Type B pancreatic cell (in vitro differentiated cells): ENCODE results near the gene C16orf87. TPM values are rescaled to one million over a fixed set of nuclear protein-coding genes. Genes with fewer than 3 reads are reported as not detected.

Experiments
- DNase-seq: peaks from one replicate; pipeline ENCODE4 v3.0.0; 2021; ENCODE audit warnings: mixed read lengths; ENCODE audit not compliant: unreplicated experiment; ENCODE audit errors: extremely low spot score
- H3K27ac Mint-ChIP-seq: 2 replicates; pipeline ENCODE4 v1.8.0; 2021; ENCODE audit warnings: mild to moderate bottlenecking, mixed read lengths
- H3K27me3 Mint-ChIP-seq: 2 replicates; pipeline ENCODE4 v1.8.0; 2021; ENCODE audit warnings: mixed read lengths
- H3K36me3 Mint-ChIP-seq: 2 replicates; pipeline ENCODE4 v1.8.0; 2021; ENCODE audit warnings: mixed read lengths
- H3K4me1 Mint-ChIP-seq: one replicate; pipeline ENCODE4 v1.8.0; 2021; ENCODE audit warnings: mixed read lengths; ENCODE audit not compliant: unreplicated experiment
- H3K4me3 Mint-ChIP-seq: 2 replicates; pipeline ENCODE4 v1.8.0; 2021; ENCODE audit warnings: mild to moderate bottlenecking, mixed read lengths
- H3K9me3 Mint-ChIP-seq: 2 replicates; pipeline ENCODE4 v1.8.0; 2021; ENCODE audit warnings: mixed read lengths
- total RNA-seq: library from RNA; stranded (reverse); gene quantifications from 2 replicates; pipeline ENCODE4 v1.2.1, GENCODE V29; 2021; ENCODE audit warnings: low replicate concordance
- TF ChIP-seq, protein P1 (sequence below): fragments of 200-600 bp; sonication (generic); conservative IDR thresholded peaks from 2 replicates; pipeline ENCODE4 v1.5.0; 2021; ENCODE audit warnings: antibody characterized with exemption, mild to moderate bottlenecking

C16orf87 gene
- total RNA-seq, 1 donor from 2014 or later: 14.3 TPM

DNA sequence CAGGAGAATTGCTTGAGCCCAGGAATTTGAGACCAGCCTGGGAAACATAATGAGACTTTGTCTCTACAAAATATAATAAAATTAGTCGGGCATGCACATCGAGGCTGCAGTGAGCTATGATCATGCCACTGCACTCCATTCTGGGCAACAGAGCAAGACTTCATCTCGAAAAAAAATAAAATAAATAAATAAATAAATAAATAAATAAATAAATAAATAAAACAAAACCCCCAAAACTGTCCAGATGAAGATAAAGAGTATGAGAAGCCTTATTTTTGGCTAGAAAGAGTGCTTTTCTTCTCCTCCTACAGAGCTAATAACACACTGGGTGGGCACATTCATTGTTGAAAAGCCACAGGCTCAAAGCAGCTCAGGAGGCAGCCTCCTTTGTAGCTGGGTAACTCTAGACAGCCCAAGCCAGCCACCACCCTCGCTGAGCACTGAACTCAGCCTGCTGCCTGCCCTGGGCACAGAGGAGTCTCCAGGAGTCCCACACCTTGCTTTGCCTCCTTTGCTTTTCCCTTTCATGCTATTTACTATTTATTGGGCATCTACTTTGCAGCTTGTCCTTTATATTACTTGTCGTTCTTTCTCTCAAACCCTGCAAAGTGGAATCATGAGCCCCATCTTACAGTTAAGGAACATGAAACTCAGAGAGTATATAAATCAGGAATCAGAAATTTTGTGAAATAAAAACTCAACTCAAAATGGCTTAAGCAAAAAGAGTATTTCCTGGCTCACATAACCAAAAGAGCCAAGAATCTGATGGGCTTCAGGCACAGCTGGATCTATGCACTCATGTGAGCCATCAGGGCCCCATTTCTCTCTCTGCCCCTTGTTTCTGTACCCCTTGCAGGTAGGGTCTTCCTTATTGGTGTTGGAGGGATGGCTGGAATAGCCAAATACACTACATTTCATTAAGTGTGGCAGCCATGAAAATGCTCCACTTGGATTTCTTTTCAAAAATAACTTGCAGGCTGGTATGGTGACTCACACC is 18.1 kb upstream of the C16orf87 start:
- TF ChIP-seq, protein P1, sequence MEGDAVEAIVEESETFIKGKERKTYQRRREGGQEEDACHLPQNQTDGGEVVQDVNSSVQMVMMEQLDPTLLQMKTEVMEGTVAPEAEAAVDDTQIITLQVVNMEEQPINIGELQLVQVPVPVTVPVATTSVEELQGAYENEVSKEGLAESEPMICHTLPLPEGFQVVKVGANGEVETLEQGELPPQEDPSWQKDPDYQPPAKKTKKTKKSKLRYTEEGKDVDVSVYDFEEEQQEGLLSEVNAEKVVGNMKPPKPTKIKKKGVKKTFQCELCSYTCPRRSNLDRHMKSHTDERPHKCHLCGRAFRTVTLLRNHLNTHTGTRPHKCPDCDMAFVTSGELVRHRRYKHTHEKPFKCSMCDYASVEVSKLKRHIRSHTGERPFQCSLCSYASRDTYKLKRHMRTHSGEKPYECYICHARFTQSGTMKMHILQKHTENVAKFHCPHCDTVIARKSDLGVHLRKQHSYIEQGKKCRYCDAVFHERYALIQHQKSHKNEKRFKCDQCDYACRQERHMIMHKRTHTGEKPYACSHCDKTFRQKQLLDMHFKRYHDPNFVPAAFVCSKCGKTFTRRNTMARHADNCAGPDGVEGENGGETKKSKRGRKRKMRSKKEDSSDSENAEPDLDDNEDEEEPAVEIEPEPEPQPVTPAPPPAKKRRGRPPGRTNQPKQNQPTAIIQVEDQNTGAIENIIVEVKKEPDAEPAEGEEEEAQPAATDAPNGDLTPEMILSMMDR: no peak
- H3K4me3 Mint-ChIP-seq: no peak overlapping the region
- H3K9me3 Mint-ChIP-seq: no peaks in the 10 kb centered on the region
- no peak overlapping the region for H3K27ac Mint-ChIP-seq
- no peaks in the 10 kb centered on the region for H3K27me3 Mint-ChIP-seq
- H3K36me3 Mint-ChIP-seq: no peaks in the 10 kb centered on the region
- H3K4me1 Mint-ChIP-seq: peaks cover 23% of the 10 kb centered on the region
- peak; percentile 37 for DNase-seq

DNA sequence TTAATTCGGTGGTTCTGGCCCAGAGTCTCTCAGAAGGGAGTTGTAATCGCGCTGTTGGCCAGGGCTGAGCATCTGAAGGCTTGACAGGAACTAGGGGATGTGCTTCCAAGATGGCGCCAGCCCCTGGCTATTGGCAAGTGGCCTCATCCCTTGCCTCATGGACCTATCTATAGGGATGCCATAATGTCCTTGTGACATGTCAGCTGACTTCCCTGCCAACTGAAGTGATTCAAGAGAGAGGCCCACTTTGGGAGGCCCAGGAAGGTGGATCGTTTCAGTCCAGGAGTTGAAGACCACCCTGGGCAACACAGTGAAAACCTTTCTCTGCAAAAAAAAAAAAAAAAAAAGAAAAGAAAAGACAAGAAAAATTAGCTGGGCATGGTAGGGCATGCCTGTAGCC is 15.0 kb upstream of the C16orf87 start:
- TF ChIP-seq, protein P1: no peak
- H3K27me3 Mint-ChIP-seq: no peaks in the 10 kb centered on the region
- H3K4me3 Mint-ChIP-seq: no peak overlapping the region
- no peak for DNase-seq
- no peaks in the 10 kb centered on the region for H3K9me3 Mint-ChIP-seq
- peaks cover 4% of the 10 kb centered on the region for H3K4me1 Mint-ChIP-seq
- no peak overlapping the region for H3K27ac Mint-ChIP-seq
- H3K36me3 Mint-ChIP-seq: peaks cover 5% of the 10 kb centered on the region

DNA sequence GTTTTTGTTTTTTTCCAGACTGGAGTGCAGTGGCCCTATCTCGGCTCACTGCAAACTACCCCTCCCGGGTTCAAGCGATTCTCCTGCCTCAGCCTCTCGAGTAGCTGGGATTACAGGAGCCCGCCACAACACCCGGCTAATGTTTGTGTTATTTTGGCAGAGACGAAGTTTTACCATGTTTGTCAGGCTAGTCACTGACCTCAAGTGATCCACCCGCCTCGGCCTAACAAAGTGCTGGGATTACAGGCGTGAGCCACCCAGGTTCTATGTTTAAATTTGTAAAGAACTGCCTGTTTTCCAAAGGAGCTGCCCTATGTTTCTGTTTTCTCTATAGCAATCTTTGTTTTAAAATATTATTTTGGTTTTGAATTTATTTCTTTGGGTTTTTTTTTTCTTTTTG is 13.8 kb upstream of the C16orf87 start:
- no peak for DNase-seq
- Mint-ChIP-seq H3K4me1 (no peaks in the 10 kb centered on the region), H3K4me3 (no peak overlapping the region), H3K27ac (no peak overlapping the region), H3K27me3 (no peaks in the 10 kb centered on the region), H3K36me3 (peaks cover 5% of the 10 kb centered on the region), H3K9me3 (no peaks in the 10 kb centered on the region)
- TF ChIP-seq, protein P1: no peak

DNA sequence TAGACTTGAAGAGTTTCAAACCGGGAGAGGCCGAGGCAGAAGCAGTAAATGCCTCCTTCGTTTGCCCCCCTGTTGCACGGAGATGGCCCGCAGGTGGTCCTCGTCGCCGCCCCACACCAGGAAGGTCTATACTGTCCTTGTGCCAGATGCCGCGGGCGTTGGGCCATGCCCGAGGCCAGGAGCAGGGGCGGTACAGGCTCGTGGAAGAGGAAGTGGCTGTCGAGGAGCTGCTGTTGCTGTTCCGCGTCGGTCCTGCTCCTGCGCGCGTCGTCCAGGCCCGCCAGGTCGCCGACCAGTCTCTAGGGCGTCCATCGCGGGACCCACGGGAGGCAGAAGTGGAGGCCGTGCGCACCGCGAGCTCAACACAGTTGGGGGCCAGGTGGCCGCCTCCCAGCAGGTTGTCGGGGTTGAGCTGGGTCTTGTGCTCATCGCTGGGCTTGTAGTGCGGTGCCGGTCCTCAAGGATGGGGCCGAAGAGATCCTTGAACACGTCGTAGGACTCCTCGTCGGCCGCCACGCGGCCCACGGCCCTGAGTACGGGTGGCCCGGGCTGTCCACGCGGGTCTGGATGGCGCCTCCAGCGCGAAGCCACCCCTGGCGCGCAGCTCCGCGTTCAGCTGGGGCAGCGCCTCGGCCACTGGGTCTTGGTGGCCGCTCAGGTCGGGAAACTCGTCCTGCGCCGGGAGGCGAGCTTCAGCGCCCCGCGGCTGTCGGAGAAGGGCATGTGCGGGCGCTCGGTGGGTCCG is 13.1 kb upstream of the C16orf87 start:
- H3K9me3 Mint-ChIP-seq: no peaks in the 10 kb centered on the region

DNA sequence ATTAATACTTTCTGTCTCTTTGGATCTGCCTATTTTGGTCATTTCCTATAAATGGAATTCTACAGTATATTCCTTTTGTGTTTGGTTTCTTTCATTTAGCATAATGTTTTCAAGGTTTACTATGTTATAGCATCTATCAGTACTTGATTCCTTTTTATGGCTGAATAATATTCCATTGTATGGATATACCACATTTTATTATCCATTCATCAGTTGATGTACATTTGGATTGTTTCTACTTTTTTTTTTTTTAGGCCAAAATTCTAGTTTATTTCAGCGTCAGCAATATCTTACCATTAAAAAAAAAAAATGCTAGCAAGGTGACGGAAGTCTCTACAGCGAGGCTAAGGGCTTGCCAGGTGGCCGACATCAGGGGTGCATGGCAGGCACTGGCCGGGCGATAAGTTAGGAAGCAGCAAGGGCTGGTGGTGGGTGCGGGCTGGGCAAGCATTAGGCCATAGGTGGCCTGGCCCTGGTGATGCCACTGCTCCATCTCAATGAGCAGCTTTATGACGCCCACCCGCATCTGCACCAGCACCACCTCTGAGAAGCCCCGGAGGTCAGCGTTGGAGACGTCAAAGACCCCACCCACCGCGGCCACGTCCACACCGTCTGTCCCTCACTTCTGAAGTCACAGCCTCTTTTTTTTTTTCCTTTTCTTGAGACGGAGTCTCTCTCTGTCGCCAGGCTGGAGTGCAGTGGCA is 11.4 kb upstream of the C16orf87 start:
- peaks cover 5% of the 10 kb centered on the region for H3K36me3 Mint-ChIP-seq
- no peak overlapping the region for H3K27ac Mint-ChIP-seq
- no peaks in the 10 kb centered on the region for H3K9me3 Mint-ChIP-seq
- H3K4me1 Mint-ChIP-seq: no peaks in the 10 kb centered on the region
- H3K27me3 Mint-ChIP-seq: no peaks in the 10 kb centered on the region
- H3K4me3 Mint-ChIP-seq: no peak overlapping the region
- TF ChIP-seq, protein P1: no peak
- DNase-seq: no peak

More for the DNA sequence above, 13.1 kb upstream of the C16orf87 start:
- TF ChIP-seq, protein P1: no peak
- Mint-ChIP-seq H3K36me3 (peaks cover 5% of the 10 kb centered on the region), H3K4me3 (no peak overlapping the region), H3K4me1 (no peaks in the 10 kb centered on the region), H3K27me3 (no peaks in the 10 kb centered on the region), H3K27ac (no peak overlapping the region)
- no peak for DNase-seq
